H1 (cell line): ENCODE measurements around the gene EDN1. TPM values are rescaled to one million over a fixed set of nuclear protein-coding genes. Genes with fewer than 3 reads are reported as not detected.

Experiments used
- CTCF ChIA-PET: fragments of 300-600 bp; sonication (Branson Sonifier 250); formaldehyde crosslinking; loops from one replicate; lab custom pipeline; 2021; ENCODE audit not compliant: partially characterized antibody; lab: Charles Lee
- POLR2A ChIA-PET: fragments of 300-600 bp; sonication (Branson Sonifier 250); formaldehyde crosslinking; loops from one replicate; lab custom pipeline; 2021; ENCODE audit warnings: inconsistent platforms; ENCODE audit not compliant: partially characterized antibody; lab: Charles Lee
- DNase-seq, 2 experiments: peaks; one replicate each; pipeline versions ENCODE4 v3.0.0 to v3.0.0-alpha.2; 2010 to 2022; ENCODE audit warnings: low spot score in 2 of 2, low read depth in 1 of 2, mixed read lengths in 1 of 2
- FAIRE-seq: peaks from 2 replicates; lab custom pipeline; 2011; peaks lifted over from hg19 to GRCh38; lab: Jason Lieb, UNC
- H2AFZ ChIP-seq: 2 replicates; pipeline ENCODE4 v1.8.1; 2012; ENCODE audit warnings: low read length, inconsistent platforms
- H2AK5ac ChIP-seq: 2 replicates; pipeline ENCODE4 v1.6.1; 2013; ENCODE audit warnings: low read depth, low read length
- H2BK120ac ChIP-seq: replicated peaks from 2 replicates; pipeline ENCODE3; 2013; ENCODE audit warnings: low read depth, low read length, inconsistent platforms
- H2BK12ac ChIP-seq: 2 replicates; pipeline ENCODE4 v1.6.1; 2013; ENCODE audit warnings: low read depth, low read length
- H2BK15ac ChIP-seq: 2 replicates; pipeline ENCODE4 v1.6.1; 2013; ENCODE audit warnings: low read length
- H2BK20ac ChIP-seq: 2 replicates; pipeline ENCODE4 v1.6.1; 2013; ENCODE audit warnings: low read length
- H2BK5ac ChIP-seq: 2 replicates; pipeline ENCODE4 v1.6.1; 2013; ENCODE audit warnings: low read depth, low read length
- H3K14ac ChIP-seq: 2 replicates; pipeline ENCODE4 v1.6.1; 2013; ENCODE audit warnings: inconsistent platforms; ENCODE audit not compliant: insufficient read length
- H3K18ac ChIP-seq: 2 replicates; pipeline ENCODE4 v1.6.1; 2013; ENCODE audit warnings: low read length; ENCODE audit errors: extremely low read depth
- H3K23ac ChIP-seq: 2 replicates; pipeline ENCODE4 v1.6.1; 2013; ENCODE audit warnings: inconsistent platforms; ENCODE audit not compliant: insufficient read length
- H3K23me2 ChIP-seq: 2 replicates; pipeline ENCODE4 v1.6.1; 2013; ENCODE audit warnings: low read depth, low read length
- H3K27ac ChIP-seq: 2 replicates; pipeline ENCODE4 v1.6.1; 2011; ENCODE audit warnings: low read depth, low read length, inconsistent platforms
- H3K27me3 ChIP-seq, 4 experiments: replicated peaks in 1 of 4; 1 replicate in 1 of 4; 2 replicates in 3 of 4; pipeline versions ENCODE4 v1.6.1 to v1.8.1; 2011 to 2013; ENCODE audit warnings: low read length in 3 of 4, mild to moderate bottlenecking in 3 of 4, inconsistent platforms in 2 of 4, mixed read lengths in 2 of 4, moderate library complexity in 1 of 4; ENCODE audit not compliant: control insufficient read depth in 3 of 4, insufficient read depth in 3 of 4; ENCODE audit errors: extremely low read depth in 1 of 4
- H3K36me3 ChIP-seq, 4 experiments: 2 replicates each; pipeline versions ENCODE4 v1.6.1 to v1.8.1; 2011 to 2013; ENCODE audit warnings: mild to moderate bottlenecking in 4 of 4, low read length in 3 of 4, moderate library complexity in 2 of 4, control low read depth in 1 of 4, inconsistent platforms in 1 of 4; ENCODE audit not compliant: insufficient read depth in 4 of 4, control insufficient read depth in 2 of 4
- H3K4ac ChIP-seq: replicated peaks from 2 replicates; pipeline ENCODE3; 2013; ENCODE audit warnings: low read length, low read depth, mixed read lengths, inconsistent platforms; ENCODE audit not compliant: insufficient read length
- H3K4me1 ChIP-seq, 4 experiments: replicated peaks in 1 of 4; 1 replicate in 1 of 4; 2 replicates in 3 of 4; pipeline versions ENCODE4 v1.6.1 to v1.8.1; 2011 to 2013; ENCODE audit warnings: low read length in 3 of 4, inconsistent platforms in 2 of 4, mixed read lengths in 1 of 4; ENCODE audit not compliant: insufficient read depth in 4 of 4, control insufficient read depth in 3 of 4
- H3K4me2 ChIP-seq, 2 experiments: 2 replicates each; pipeline versions ENCODE4 v1.6.1 to v1.8.1; 2011 to 2013; ENCODE audit warnings: low read depth in 2 of 2, low read length in 2 of 2, control low read depth in 1 of 2, inconsistent platforms in 1 of 2, mild to moderate bottlenecking in 1 of 2; ENCODE audit not compliant: insufficient read depth in 1 of 2
- H3K4me3 ChIP-seq, 4 experiments: fragments of 200-600, 300-600 bp in 1 of 4; sonication (generic), shearing (Covaris generic), sonication (Bioruptor Twin) in 1 of 4; 2 replicates each; pipeline versions ENCODE4 v1.5.1 to v1.8.1; 2011 to 2016; ENCODE audit warnings: low read length in 4 of 4, low read depth in 3 of 4, control low read depth in 2 of 4, inconsistent platforms in 2 of 4, mild to moderate bottlenecking in 2 of 4, mixed read lengths in 1 of 4, moderate library complexity in 1 of 4; ENCODE audit not compliant: insufficient read depth in 2 of 4; ENCODE audit errors: extremely low read depth in 1 of 4
- H3K56ac ChIP-seq: replicated peaks from 2 replicates; pipeline ENCODE3; 2013; ENCODE audit warnings: low read depth, mild to moderate bottlenecking, mixed read lengths, low read length, inconsistent platforms; ENCODE audit not compliant: insufficient read length
- H3K79me1 ChIP-seq: 2 replicates; pipeline ENCODE4 v1.6.1; 2013; ENCODE audit warnings: low read depth, low read length, control low read depth
- H3K79me2 ChIP-seq, 2 experiments: 2 replicates each; pipeline versions ENCODE4 v1.6.1 to v1.8.1; 2012 to 2013; ENCODE audit warnings: low read length in 2 of 2, mild to moderate bottlenecking in 2 of 2, inconsistent platforms in 1 of 2; ENCODE audit not compliant: insufficient read depth in 2 of 2, control insufficient read depth in 1 of 2
- H3K9ac ChIP-seq, 4 experiments: replicated peaks in 1 of 4; 1 replicate in 1 of 4; 2 replicates in 3 of 4; pipeline versions ENCODE4 v1.6.1 to v1.8.1; 2011 to 2013; ENCODE audit warnings: low read depth in 3 of 4, low read length in 3 of 4, control low read depth in 2 of 4, mild to moderate bottlenecking in 2 of 4, moderate library complexity in 2 of 4, inconsistent platforms in 1 of 4; ENCODE audit errors: extremely low read depth in 1 of 4
- H3K9me3 ChIP-seq, 2 experiments: 2 replicates each; pipeline versions ENCODE4 v1.6.1 to v1.8.1; 2012 to 2013; ENCODE audit warnings: mild to moderate bottlenecking in 2 of 2, moderate library complexity in 2 of 2, control low read depth in 1 of 2, inconsistent platforms in 1 of 2, low read depth in 1 of 2, low read length in 1 of 2, mixed read lengths in 1 of 2; ENCODE audit not compliant: insufficient read depth in 2 of 2
- H4K20me1 ChIP-seq, 2 experiments: replicated peaks in 1 of 2; 2 replicates each; pipeline versions ENCODE3 to v1.8.1; 2011 to 2013; ENCODE audit warnings: inconsistent platforms in 2 of 2, low read length in 2 of 2, mild to moderate bottlenecking in 1 of 2; ENCODE audit not compliant: insufficient read depth in 2 of 2, control insufficient read depth in 1 of 2
- H4K5ac ChIP-seq: 2 replicates; pipeline ENCODE4 v1.6.1; 2013; ENCODE audit warnings: low read length, low read depth, mixed read lengths, inconsistent platforms; ENCODE audit not compliant: insufficient read length
- H4K8ac ChIP-seq: 2 replicates; pipeline ENCODE4 v1.8.0; 2013; ENCODE audit warnings: mild to moderate bottlenecking, moderate library complexity, low read length, inconsistent platforms; ENCODE audit not compliant: insufficient read depth; ENCODE audit errors: extremely low read depth
- H4K91ac ChIP-seq: replicated peaks from 2 replicates; pipeline ENCODE3; 2013; ENCODE audit warnings: low read length, mixed read lengths, inconsistent platforms; ENCODE audit not compliant: insufficient read length
- ASH2L ChIP-seq: fragments of 200-600, 300-600 bp; sonication (generic); IDR thresholded peaks from one replicate; pipeline ENCODE4 v1.7.1; 2017; ENCODE audit warnings: low read length
- BCL11A ChIP-seq, 2 experiments: IDR thresholded peaks; one replicate each; pipeline ENCODE4 v1.6.1; 2011; ENCODE audit warnings: low read depth in 2 of 2, low read length in 2 of 2, mild to moderate bottlenecking in 2 of 2
- HDAC2 ChIP-seq, 2 experiments: fragments of 300-600 bp in 1 of 2; sonication (generic) in 1 of 2; IDR thresholded peaks; 2 replicates each; pipeline ENCODE4 v1.6.1; 2011 to 2012; ENCODE audit warnings: low read depth in 2 of 2, low read length in 2 of 2, mild to moderate bottlenecking in 2 of 2, moderate library complexity in 2 of 2, borderline replicate concordance in 1 of 2, inconsistent platforms in 1 of 2
- KDM5A ChIP-seq: fragments of 200-600 bp; IDR thresholded peaks from 2 replicates; pipeline ENCODE4 v1.7.1; 2012; ENCODE audit warnings: mild to moderate bottlenecking, low read length, inconsistent platforms, mixed read lengths
- NANOG ChIP-seq: IDR thresholded peaks from 2 replicates; pipeline ENCODE4 v1.6.1; 2011; ENCODE audit warnings: low read length, low read depth, mild to moderate bottlenecking, inconsistent platforms; ENCODE audit not compliant: insufficient read depth, poor library complexity, severe bottlenecking
- RBBP5 ChIP-seq: IDR thresholded peaks from 2 replicates; pipeline ENCODE4 v1.7.1; 2012; ENCODE audit warnings: low read depth, mild to moderate bottlenecking, inconsistent platforms, low read length, moderate library complexity, borderline replicate concordance
- SIRT6 ChIP-seq: IDR thresholded peaks from one replicate; pipeline ENCODE4 v1.7.1; 2012; ENCODE audit warnings: low read length, inconsistent platforms
- YY1 ChIP-seq: IDR thresholded peaks from 2 replicates; pipeline ENCODE4 v1.6.1; 2011; ENCODE audit warnings: low read depth, mild to moderate bottlenecking, low read length
- WGBS, 2 experiments: shearing (Covaris generic) in 1 of 2; methylation state at CpG; one replicate each; pipeline versions ENCODE4 v1.1.6 to v1.1.7; 2013 to 2015; ENCODE audit warnings: low lambda C conversion rate in 2 of 2, mixed read lengths in 2 of 2, inconsistent platforms in 1 of 2, low coverage in 1 of 2, missing lambda C conversion rate in 1 of 2; ENCODE audit not compliant: insufficient replicate concordance in 2 of 2, insufficient coverage in 1 of 2, insufficient read length in 1 of 2; ENCODE audit errors: extremely low coverage in 1 of 2, missing lambda C conversion rate in 1 of 2; 5-methylcytosine and 5-hydroxymethylcytosine counted together
- polyA plus RNA-seq, 7 experiments: library from polyadenylated mRNA; depleted of rRNA in 3 of 7; stranded (reverse) in 5 of 7; unstranded in 2 of 7; fragments of >200 nt in 5 of 7; fragments of 200-250 nt in 2 of 7; gene quantifications; 1 replicate in 5 of 7; 2 replicates in 1 of 7; 4 replicates in 1 of 7; pipeline versions ENCODE4 v1.2.1 to v1.2.3, GENCODE V29; 2011 to 2013; ENCODE audit warnings: missing spikeins in 2 of 7, mixed read lengths in 2 of 7
- total RNA-seq: library from RNA; stranded (reverse); fragmentation: NEBNext Ultra II Directional; extraction: Animal tissue kit (Norgen Biotek cat#: 25700); gene quantifications from 2 replicates; pipeline ENCODE4 v1.2.1, GENCODE V29; 2021

Gene EDN1
- total and polyA plus RNA-seq, 2 of the 8 experiments (the other 6 are each of a cell fraction or from before 2014, with no cell fraction given), result 0.23 to 1.1 TPM

- DNase-seq, result no peak
- H3K4ac ChIP-seq, result no peak overlapping the region
- POLR2A ChIA-PET, result no interaction called here
- FAIRE-seq, result no peak
- no peaks in the 10 kb centered on the region for H4K20me1 ChIP-seq
- no peak overlapping the region for H4K8ac ChIP-seq
- H3K14ac ChIP-seq, result no peak overlapping the region
- no peak overlapping the region for H3K4me3 ChIP-seq
- no peak overlapping the region for H3K23ac ChIP-seq
- WGBS, 2 experiments, result 82% methylated on average over 5 of the region's 5 CpGs; no CpG with 5 or more reads in 1 of the 2 experiments
- no peak overlapping the region for H3K4me2 ChIP-seq
- no peaks in the 10 kb centered on the region for H3K27me3 ChIP-seq
- H3K4me1 ChIP-seq, result no peaks in the 10 kb centered on the region
- H4K5ac ChIP-seq, result no peak overlapping the region
- no peaks in the 10 kb centered on the region for H3K79me1 ChIP-seq
- H2BK5ac ChIP-seq, result no peak overlapping the region
- H2BK20ac ChIP-seq, result no peak overlapping the region
- H3K18ac ChIP-seq, result no peak overlapping the region
- no peaks in the 10 kb centered on the region for H3K23me2 ChIP-seq
- no peak overlapping the region for H3K9ac ChIP-seq
- no peaks in the 10 kb centered on the region for H3K36me3 ChIP-seq
- CTCF ChIA-PET, result no interaction called here
- no peak overlapping the region for H2AK5ac ChIP-seq
- no peak for TF ChIP-seq NANOG
- TF ChIP-seq SIRT6, result no peak
- no peak for TF ChIP-seq ASH2L
- TF ChIP-seq HDAC2 (IDR thresholded peaks at IDR 0.05; ENCODE audit: borderline replicate concordance in 1 of 2, low read depth in 2 of 2, low read length in 2 of 2), result no peak
- TF ChIP-seq RBBP5, result no peak
- no peak for TF ChIP-seq KDM5A
- TF ChIP-seq YY1, result no peak
- no peak for TF ChIP-seq BCL11A (IDR thresholded peaks at IDR 0.05; ENCODE audit: low read depth in 2 of 2, low read length in 2 of 2)
- no peak overlapping the region for H2BK12ac ChIP-seq
- no peak overlapping the region for H2BK120ac ChIP-seq
- H3K56ac ChIP-seq, result no peak overlapping the region
- no peak overlapping the region for H3K27ac ChIP-seq
- no peak overlapping the region for H2BK15ac ChIP-seq
- no peaks in the 10 kb centered on the region for H3K79me2 ChIP-seq
- H4K91ac ChIP-seq, result no peak overlapping the region
- no peak overlapping the region for H2AFZ ChIP-seq
- H3K9me3 ChIP-seq, result peaks cover 6 to 11% of the 10 kb centered on the region in 2 experiments
Observed at GRCh38 chr6:12315292-12316081, 25.3 kb downstream of the EDN1 start.
